RWPE2 (cell line): ENCODE data around the gene SESN3.

ENCODE experiments used
- ATAC-seq: fragments of 200-7000 bp; cut with Tn5 transposase; 3 replicates; pipeline ENCODE4 v1.9.1; 2021; ENCODE audit warnings: low read depth
- DNase-seq: peaks from one replicate; pipeline ENCODE4 v3.0.0-alpha.2; 2020; ENCODE audit warnings: low spot score
- H3K27ac ChIP-seq: fragments of 450-650 bp; 2 replicates; pipeline ENCODE4 v1.5.1; 2017; ENCODE audit warnings: mild to moderate bottlenecking; ENCODE audit not compliant: poor library complexity, severe bottlenecking
- H3K27me3 ChIP-seq: fragments of 250-450 bp; sonication (Bioruptor Pico); 2 replicates; pipeline ENCODE4 v1.5.1; 2021; ENCODE audit warnings: mild to moderate bottlenecking, moderate library complexity; ENCODE audit not compliant: insufficient read depth, poor library complexity, severe bottlenecking
- H3K36me3 ChIP-seq: fragments of 250-450 bp; sonication (Bioruptor Pico); 2 replicates; pipeline ENCODE4 v1.5.1; 2020; ENCODE audit warnings: low read depth, mild to moderate bottlenecking, moderate library complexity
- H3K4me1 ChIP-seq: fragments of 250-450 bp; sonication (Bioruptor Pico); 2 replicates; pipeline ENCODE4 v1.5.1; 2021; ENCODE audit warnings: mild to moderate bottlenecking, moderate library complexity; ENCODE audit not compliant: insufficient read depth, poor library complexity, severe bottlenecking
- H3K4me3 ChIP-seq: fragments of 250-450 bp; sonication (Bioruptor Pico); 2 replicates; pipeline ENCODE4 v1.5.1; 2021; ENCODE audit warnings: mild to moderate bottlenecking, moderate library complexity; ENCODE audit not compliant: severe bottlenecking
- H3K9me3 ChIP-seq: fragments of 250-450 bp; sonication (Bioruptor Pico); 2 replicates; pipeline ENCODE4 v1.5.1; 2021; ENCODE audit warnings: mild to moderate bottlenecking, moderate library complexity; ENCODE audit not compliant: severe bottlenecking
- TF ChIP-seq, protein P1 (sequence below): fragments of 450-650 bp; IDR thresholded peaks from one replicate; pipeline ENCODE4 v1.5.1; 2017; ENCODE audit warnings: mild to moderate bottlenecking, moderate library complexity; ENCODE audit not compliant: poor library complexity, severe bottlenecking

The SESN3 gene

DNA sequence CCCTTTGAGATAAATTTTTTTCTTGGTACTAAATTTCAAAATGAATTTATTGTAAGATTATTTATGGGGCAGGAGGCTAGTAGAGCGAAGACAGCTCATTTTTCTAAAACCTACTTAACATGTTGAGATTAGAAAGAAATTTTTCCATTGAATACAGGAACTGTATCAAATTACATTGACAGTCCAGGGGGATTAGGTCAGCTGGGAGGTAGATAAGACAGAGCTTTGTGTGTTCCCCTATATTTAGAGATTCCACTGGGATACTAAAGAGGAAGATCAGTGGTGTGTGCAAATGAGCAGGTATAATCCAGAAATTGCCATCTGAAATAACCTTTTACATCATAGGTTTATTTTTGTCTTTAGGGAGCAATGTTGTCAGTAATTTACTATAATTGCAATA is 109.3 kb downstream of the SESN3 start:
- ATAC-seq (0 out of 3 replicates have a peak, but pooled peaks have one; percentile 27), DNase-seq (no peak)
- no peaks in the 10 kb centered on the region for H3K36me3 ChIP-seq
- H3K9me3 ChIP-seq = no peaks in the 10 kb centered on the region
- no peak overlapping the region for H3K4me3 ChIP-seq
- no peaks in the 10 kb centered on the region for H3K27me3 ChIP-seq
- no peak overlapping the region for H3K27ac ChIP-seq
- peaks cover 19% of the 10 kb centered on the region for H3K4me1 ChIP-seq
- TF ChIP-seq, protein P1, sequence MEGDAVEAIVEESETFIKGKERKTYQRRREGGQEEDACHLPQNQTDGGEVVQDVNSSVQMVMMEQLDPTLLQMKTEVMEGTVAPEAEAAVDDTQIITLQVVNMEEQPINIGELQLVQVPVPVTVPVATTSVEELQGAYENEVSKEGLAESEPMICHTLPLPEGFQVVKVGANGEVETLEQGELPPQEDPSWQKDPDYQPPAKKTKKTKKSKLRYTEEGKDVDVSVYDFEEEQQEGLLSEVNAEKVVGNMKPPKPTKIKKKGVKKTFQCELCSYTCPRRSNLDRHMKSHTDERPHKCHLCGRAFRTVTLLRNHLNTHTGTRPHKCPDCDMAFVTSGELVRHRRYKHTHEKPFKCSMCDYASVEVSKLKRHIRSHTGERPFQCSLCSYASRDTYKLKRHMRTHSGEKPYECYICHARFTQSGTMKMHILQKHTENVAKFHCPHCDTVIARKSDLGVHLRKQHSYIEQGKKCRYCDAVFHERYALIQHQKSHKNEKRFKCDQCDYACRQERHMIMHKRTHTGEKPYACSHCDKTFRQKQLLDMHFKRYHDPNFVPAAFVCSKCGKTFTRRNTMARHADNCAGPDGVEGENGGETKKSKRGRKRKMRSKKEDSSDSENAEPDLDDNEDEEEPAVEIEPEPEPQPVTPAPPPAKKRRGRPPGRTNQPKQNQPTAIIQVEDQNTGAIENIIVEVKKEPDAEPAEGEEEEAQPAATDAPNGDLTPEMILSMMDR = no peak

DNA sequence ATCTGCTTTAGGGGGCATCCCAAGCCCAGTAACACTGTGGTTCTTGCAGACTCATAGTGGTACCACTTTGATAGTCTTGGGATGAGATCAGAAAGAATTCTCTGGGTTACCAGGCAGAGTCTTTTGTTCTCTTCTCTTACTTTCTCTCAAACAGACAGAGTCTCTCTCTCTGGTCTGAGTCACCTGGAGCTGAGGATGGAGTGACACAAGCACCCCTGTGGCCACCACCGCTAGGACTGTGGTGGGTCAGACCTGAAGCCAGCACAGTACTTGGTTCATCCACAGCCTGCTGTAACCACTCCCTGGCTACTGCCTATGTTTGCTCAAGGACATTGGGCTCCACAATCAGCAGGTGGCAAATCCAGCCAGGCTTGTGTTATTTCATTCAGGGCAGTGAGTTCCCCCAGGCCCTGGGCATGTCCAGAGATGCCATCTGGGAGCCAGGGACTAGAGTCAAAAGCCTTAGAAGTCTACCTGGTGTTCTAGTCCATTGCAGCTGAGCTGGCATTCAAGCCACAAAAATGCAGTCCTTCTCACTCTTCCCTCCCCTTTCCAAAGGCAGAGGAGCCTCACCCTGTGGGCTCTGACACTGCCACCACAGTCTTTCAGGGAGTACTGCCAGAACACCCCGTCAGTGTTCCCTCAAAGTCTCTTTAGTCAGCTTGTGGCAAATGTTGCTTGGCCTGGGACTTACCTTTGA is 111.5 kb downstream of the SESN3 start:
- ATAC-seq = peak; percentile 73
- no peak overlapping the region for H3K27ac ChIP-seq
- DNase-seq = no peak

DNA sequence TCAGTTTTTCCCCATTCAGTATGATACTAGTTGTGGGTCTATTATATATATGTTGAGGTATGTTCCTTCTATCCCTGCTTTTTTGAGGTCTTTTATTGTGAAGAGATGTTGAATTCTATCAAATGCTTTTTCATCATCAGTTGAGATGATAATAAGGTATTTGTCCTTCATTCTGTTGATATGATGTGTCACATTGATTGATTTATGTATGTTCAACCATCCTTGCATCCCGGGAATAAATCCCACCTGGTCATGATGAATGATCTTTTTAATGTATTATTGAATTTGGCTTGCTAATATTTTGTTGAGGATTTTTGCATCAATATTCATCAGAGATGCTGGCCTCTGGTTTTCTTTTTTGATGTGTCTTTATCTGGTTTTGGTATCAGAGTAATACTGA is 115.4 kb downstream of the SESN3 start:
- Histone ChIP-seq H3K9me3 (no peaks in the 10 kb centered on the region), H3K4me3 (no peak overlapping the region), H3K4me1 (peaks cover 6% of the 10 kb centered on the region), H3K27ac (no peak overlapping the region), H3K27me3 (no peaks in the 10 kb centered on the region), H3K36me3 (no peaks in the 10 kb centered on the region)
- TF ChIP-seq, protein P1 = no peak
- DNase-seq (no peak), ATAC-seq (no peak)

More for the DNA sequence above, 111.5 kb downstream of the SESN3 start:
- Histone ChIP-seq H3K27me3 (no peaks in the 10 kb centered on the region), H3K4me3 (no peak overlapping the region), H3K9me3 (no peaks in the 10 kb centered on the region), H3K4me1 (peaks cover 19% of the 10 kb centered on the region), H3K36me3 (no peaks in the 10 kb centered on the region)
- TF ChIP-seq, protein P1 = no peak
